Suprapubic skin (tissue), 4 donors: Measurements from ENCODE around the gene SNRPB2. TPM values are rescaled to one million over a fixed set of nuclear protein-coding genes. Genes with fewer than 3 reads are reported as not detected.

Experiments
- DNase-seq, 2 donors: peaks; one replicate each; pipeline ENCODE4 v3.0.0-alpha.2; 2019; ENCODE audit warnings: low spot score in 2 of 2
- H3K27ac ChIP-seq: fragments of 200-600 bp; sonication (generic); one replicate; pipeline ENCODE4 v1.5.1; 2019
- H3K27me3 ChIP-seq: fragments of 200-600 bp; sonication (generic); one replicate; pipeline ENCODE4 v1.5.1; 2019
- H3K36me3 ChIP-seq: fragments of 200-600 bp; sonication (generic); one replicate; pipeline ENCODE4 v1.5.1; 2019
- H3K4me1 ChIP-seq: fragments of 200-600 bp; sonication (generic); one replicate; pipeline ENCODE4 v1.5.1; 2019
- H3K4me3 ChIP-seq: fragments of 200-600 bp; sonication (generic); one replicate; pipeline ENCODE4 v1.5.1; 2019; ENCODE audit warnings: mild to moderate bottlenecking
- H3K9me3 ChIP-seq: fragments of 200-600 bp; sonication (generic); one replicate; pipeline ENCODE4 v1.5.1; 2019
- CTCF ChIP-seq, 2 donors: fragments of 200-600 bp in 1 of 2; fragments of 450-650 bp in 1 of 2; sonication (generic) in 1 of 2; IDR thresholded peaks; one replicate each; pipeline ENCODE4 v1.5.1; 2016 to 2019; ENCODE audit warnings: antibody characterized with exemption in 2 of 2, mild to moderate bottlenecking in 1 of 2, moderate library complexity in 1 of 2
- EP300 ChIP-seq: sonication (generic); formaldehyde crosslinking; IDR thresholded peaks from one replicate; pipeline ENCODE4 v1.6.1; 2017; ENCODE audit warnings: antibody characterized with exemption
- POLR2A ChIP-seq, 2 donors: fragments of 450-650 bp; IDR thresholded peaks; one replicate each; pipeline ENCODE4 v1.6.1; 2017; ENCODE audit warnings: antibody characterized with exemption in 2 of 2, mild to moderate bottlenecking in 2 of 2, moderate library complexity in 2 of 2
- POLR2AphosphoS5 ChIP-seq, 3 donors: sonication (generic); formaldehyde crosslinking; IDR thresholded peaks; one replicate each; pipeline ENCODE4 v1.6.1; 2017; ENCODE audit warnings: antibody characterized with exemption in 3 of 3
- WGBS: methylation state at CpG from one replicate; pipeline ENCODE4 v1.1.5; 2018; 5-methylcytosine and 5-hydroxymethylcytosine counted together
- total RNA-seq, 4 donors: library from RNA; depleted of rRNA; stranded (reverse); fragments of >200 nt; gene quantifications; one replicate each; pipeline ENCODE4 v1.1.0, GENCODE V29; 2016

SNRPB2 gene
- total RNA-seq, 4 donors from 2014 or later: 14.1 to 26.9 (median 17.8) TPM

- H3K27me3 ChIP-seq: peaks cover 11% of the 10 kb centered on the region
- no peak overlapping the region for H3K4me3 ChIP-seq
- H3K36me3 ChIP-seq: no peaks in the 10 kb centered on the region
- 66% methylated on average over 4 of the region's 4 CpGs for WGBS
- no peak overlapping the region for H3K27ac ChIP-seq
- no peaks in the 10 kb centered on the region for H3K9me3 ChIP-seq
- no peak for DNase-seq
- no peaks in the 10 kb centered on the region for H3K4me1 ChIP-seq
- TF ChIP-seq EP300 (no peak), POLR2A (IDR thresholded peaks at IDR 0.05) (no peak), CTCF (IDR thresholded peaks at IDR 0.05) (no peak), POLR2AphosphoS5 (IDR thresholded peaks at IDR 0.05) (no peak)
Measured at GRCh38 chr20:16711661-16712258, 18.1 kb upstream of the SNRPB2 start.

GRCh38 chr20:16712511-16712947 lies 17.3 kb upstream of the SNRPB2 start:
- Histone ChIP-seq H3K4me3 (no peak overlapping the region), H3K27ac (no peak overlapping the region), H3K9me3 (no peaks in the 10 kb centered on the region), H3K36me3 (no peaks in the 10 kb centered on the region), H3K27me3 (peaks cover 13% of the 10 kb centered on the region), H3K4me1 (no peaks in the 10 kb centered on the region)
- no peak for DNase-seq
- TF ChIP-seq POLR2A (IDR thresholded peaks at IDR 0.05) (no peak), CTCF (IDR thresholded peaks at IDR 0.05) (no peak), EP300 (no peak), POLR2AphosphoS5 (IDR thresholded peaks at IDR 0.05) (no peak)
- WGBS: 52% methylated on average over 6 of the region's 6 CpGs

GRCh38 chr20:16713066-16713465 lies 16.8 kb upstream of the SNRPB2 start:
- TF ChIP-seq EP300: no peak
- no peak for TF ChIP-seq CTCF (IDR thresholded peaks at IDR 0.05)
- no peak for TF ChIP-seq POLR2AphosphoS5 (IDR thresholded peaks at IDR 0.05)
- TF ChIP-seq POLR2A (IDR thresholded peaks at IDR 0.05): no peak
- H3K9me3 ChIP-seq: no peaks in the 10 kb centered on the region
- H3K36me3 ChIP-seq: no peaks in the 10 kb centered on the region
- H3K4me1 ChIP-seq: no peaks in the 10 kb centered on the region
- H3K27ac ChIP-seq: no peak overlapping the region
- no peak overlapping the region for H3K4me3 ChIP-seq
- H3K27me3 ChIP-seq: peaks cover 18% of the 10 kb centered on the region
- DNase-seq: no peak

- WGBS: 82% methylated on average over 5 of the region's 5 CpGs
- Histone ChIP-seq H3K27me3 (peaks cover 28% of the 10 kb centered on the region), H3K4me1 (no peaks in the 10 kb centered on the region), H3K4me3 (no peak overlapping the region), H3K36me3 (no peaks in the 10 kb centered on the region), H3K27ac (no peak overlapping the region), H3K9me3 (no peaks in the 10 kb centered on the region)
- TF ChIP-seq POLR2AphosphoS5 (IDR thresholded peaks at IDR 0.05) (no peak), EP300 (no peak), POLR2A (IDR thresholded peaks at IDR 0.05) (no peak), CTCF (IDR thresholded peaks at IDR 0.05) (no peak)
- no peak for DNase-seq
Measured at GRCh38 chr20:16714242-16714641, 15.6 kb upstream of the SNRPB2 start.

GRCh38 chr20:16714751-16715150 lies 15.1 kb upstream of the SNRPB2 start:
- Histone ChIP-seq H3K9me3 (no peaks in the 10 kb centered on the region), H3K27ac (no peak overlapping the region), H3K4me1 (no peaks in the 10 kb centered on the region), H3K4me3 (no peak overlapping the region), H3K36me3 (no peaks in the 10 kb centered on the region), H3K27me3 (peaks cover 28% of the 10 kb centered on the region)
- 79% methylated on average over 4 of the region's 4 CpGs for WGBS
- no peak for TF ChIP-seq POLR2AphosphoS5 (IDR thresholded peaks at IDR 0.05)
- TF ChIP-seq CTCF (IDR thresholded peaks at IDR 0.05): no peak
- no peak for TF ChIP-seq POLR2A (IDR thresholded peaks at IDR 0.05)
- TF ChIP-seq EP300: no peak
- DNase-seq: no peak
